SU-DHL-6 (cell line): Measurements from ENCODE around the gene SRF.

Experiments
- CTCF ChIP-seq: fragments of 200-600 bp; sonication (generic); IDR thresholded peaks from one replicate; pipeline ENCODE4 v1.5.1; 2017; ENCODE audit warnings: antibody characterized with exemption, mild to moderate bottlenecking, low read length, moderate library complexity; ENCODE audit not compliant: insufficient read depth, poor library complexity, severe bottlenecking
- EZH2phosphoT487 ChIP-seq: fragments of 200-600 bp; sonication (generic), shearing (Covaris generic); conservative IDR thresholded peaks from 2 replicates; pipeline ENCODE4 v1.6.1; 2018; ENCODE audit warnings: mild to moderate bottlenecking, antibody characterized with exemption, low read length, moderate library complexity, mixed read lengths

- TF ChIP-seq CTCF, result no peak
- no peak for TF ChIP-seq EZH2phosphoT487
Measured at GRCh38 chr6:43163899-43164298, 7.2 kb upstream of the SRF start.
